GM19438 (cell line): ENCODE data around the gene MAGEA9B.
"Not testable (repeated sequence)": the region's sequence is repeated elsewhere in the genome, so short reads cannot be mapped to it uniquely, and the experiment has no call there.

ENCODE experiments used
- ATAC-seq: cut with Tn5 transposase; IDR thresholded peaks from one replicate; pipeline ENCODE4 v1.9.1; 2021; ENCODE audit warnings: low read depth; ENCODE audit not compliant: unreplicated experiment

The MAGEA9B gene

GRCh38 chrX:149539283-149540130, 47.8 kb downstream of the MAGEA9B start:
- ATAC-seq, result peak; percentile 53

GRCh38 chrX:149537474-149537873, 49.8 kb downstream of the MAGEA9B start:
- ATAC-seq, result not testable (repeated sequence)

- not testable (repeated sequence) for ATAC-seq
Measured at GRCh38 chrX:149534926-149535602, 52.2 kb downstream of the MAGEA9B start.

GRCh38 chrX:149533999-149534398, 53.3 kb downstream of the MAGEA9B start:
- ATAC-seq, result not testable (repeated sequence)

- not testable (repeated sequence) for ATAC-seq
Measured at GRCh38 chrX:149532868-149533267, 54.4 kb downstream of the MAGEA9B start.
